Measurements from ENCODE around the gene MTX2. TPM values are rescaled to one million over a fixed set of nuclear protein-coding genes. Genes with fewer than 3 reads are reported as not detected.

The MTX2 gene
- total RNA-seq, 1 donor from 2014 or later, result 22.3 TPM

DNA sequence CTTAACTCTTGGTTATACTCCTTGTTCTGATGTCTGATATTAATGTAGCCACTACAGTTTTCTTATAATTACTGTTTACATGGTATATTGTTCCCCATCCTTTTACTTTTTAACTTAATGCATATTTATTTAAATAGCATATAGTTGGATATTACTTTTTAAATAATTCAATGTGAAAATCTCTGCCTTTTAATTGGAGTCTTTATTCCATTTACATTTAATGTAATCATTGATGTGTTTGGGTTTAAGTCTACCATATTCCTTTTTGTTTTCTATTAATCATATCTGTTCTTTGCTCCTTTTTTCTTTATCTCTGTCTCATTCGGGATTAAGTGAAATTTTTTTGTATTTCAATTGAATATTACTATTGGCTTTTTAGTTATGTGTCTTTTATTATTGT, 109.1 kb downstream of the MTX2 start:
- no peak for DNase-seq (ENCODE audit: low spot score)

DNA sequence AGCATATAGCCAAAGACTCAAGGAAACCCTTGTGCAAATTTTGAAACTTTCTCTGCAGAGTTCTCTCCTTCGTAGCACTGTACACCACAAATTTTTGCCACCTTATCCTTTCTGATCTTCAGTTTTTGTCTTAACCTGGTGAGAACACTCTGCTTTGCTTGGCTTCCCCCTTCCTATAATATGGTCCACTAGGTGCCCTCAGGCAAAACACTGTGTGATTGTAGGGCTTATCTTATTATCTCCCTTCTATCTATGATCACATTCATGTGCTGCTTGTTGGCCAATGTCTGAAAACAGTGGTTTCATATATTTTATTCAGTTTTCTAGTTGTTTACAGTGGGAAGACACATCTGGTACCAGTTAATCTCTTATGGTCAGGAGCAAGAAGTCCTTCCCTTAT, 111.1 kb downstream of the MTX2 start:
- no peak for DNase-seq (ENCODE audit: low spot score)

DNA sequence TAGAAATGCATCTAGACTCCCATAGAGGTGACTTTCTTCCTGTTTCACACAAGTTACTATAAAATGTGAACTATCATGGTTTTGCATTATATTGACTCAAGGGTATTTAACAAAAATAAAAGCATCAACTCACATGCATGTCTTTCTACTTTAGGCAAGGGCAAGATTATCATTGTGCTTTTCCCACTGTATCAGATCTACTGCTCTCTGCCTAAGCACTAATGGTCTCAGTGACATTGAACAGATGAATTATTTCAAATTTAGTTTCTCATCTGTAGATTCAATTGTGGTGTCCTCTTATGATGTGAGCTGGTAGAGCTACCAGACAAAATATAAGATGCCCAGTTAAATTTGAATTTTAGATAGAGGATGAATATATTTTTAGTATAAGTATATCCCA, 113.9 kb downstream of the MTX2 start:
- no peak for DNase-seq (ENCODE audit: low spot score)

DNA sequence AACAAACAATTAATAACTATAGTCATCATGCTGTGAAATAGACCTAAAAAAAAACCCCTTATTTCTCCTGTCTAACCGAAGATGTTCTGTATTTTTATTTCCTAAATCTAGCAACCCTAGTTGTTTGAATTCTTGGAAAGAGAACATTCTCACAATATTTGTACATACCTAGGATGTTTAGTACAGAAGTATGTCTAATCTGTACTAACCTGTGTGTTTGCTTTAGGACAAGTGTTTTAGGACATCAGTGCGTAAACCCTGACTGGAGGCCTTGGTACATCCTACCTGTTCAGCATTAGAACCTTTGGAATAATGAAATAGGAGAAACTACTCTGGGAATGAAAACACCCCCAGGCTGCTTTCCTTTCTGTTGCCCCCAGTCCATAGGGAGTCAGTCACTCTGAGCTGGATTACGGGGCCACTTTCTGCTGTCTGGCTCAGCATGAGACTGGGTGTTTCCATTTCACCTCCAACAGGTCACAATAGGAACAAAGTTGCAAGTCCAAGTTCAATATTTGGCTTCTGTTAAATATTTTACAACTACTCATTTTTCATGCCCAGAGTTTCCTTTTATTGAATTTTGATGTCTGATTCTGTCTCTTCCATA, 114.7 kb downstream of the MTX2 start:
- DNase-seq (ENCODE audit: low spot score), result no peak

DNA sequence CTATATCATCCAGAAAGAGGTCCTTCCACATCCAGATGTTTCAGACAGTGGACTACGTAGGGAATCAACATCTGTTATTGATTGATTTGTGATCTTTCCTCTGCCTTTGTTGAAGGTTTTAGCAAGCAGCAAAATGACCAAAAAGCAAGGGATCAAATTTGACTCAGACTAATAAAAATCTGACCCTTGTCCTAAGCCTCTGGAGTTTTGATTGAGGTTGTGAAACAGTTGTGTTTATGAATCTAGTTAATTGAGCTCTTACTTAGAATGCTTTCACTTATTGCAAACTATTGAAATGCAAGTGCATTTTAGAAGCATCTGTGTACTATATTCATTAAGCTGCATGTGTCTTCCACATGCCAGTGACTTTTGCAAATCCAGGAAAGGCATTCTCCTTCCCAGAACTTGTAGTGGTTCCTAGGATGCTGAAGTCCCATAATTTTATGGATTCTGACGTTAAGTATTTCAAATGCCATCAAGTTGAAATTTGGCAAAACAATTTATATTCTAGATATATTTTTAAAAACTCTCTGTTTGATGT, 116.0 kb downstream of the MTX2 start:
- DNase-seq (ENCODE audit: low spot score), result no peak

DNA sequence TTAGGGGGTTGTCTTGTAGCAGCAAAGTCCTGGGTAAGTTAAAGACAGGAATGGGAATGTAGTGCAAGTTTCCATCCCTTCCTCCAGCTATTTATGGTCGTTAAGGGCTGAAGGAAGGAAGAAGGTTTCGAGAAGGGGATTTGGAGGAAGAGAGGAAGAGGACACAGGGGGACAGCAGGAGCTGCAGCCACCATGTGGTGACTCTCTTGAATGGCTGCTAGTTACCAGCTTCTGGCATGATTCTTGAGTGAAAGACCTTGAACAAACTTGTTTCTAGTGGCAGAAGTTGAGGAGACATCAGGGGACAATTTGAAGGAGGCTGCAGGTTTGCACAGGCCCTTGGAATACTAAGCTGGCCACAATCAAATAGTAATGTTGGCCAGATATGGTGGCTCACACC, 116.6 kb downstream of the MTX2 start:
- no peak for DNase-seq (ENCODE audit: low spot score)

Other genes with a start within 250 kb of the MTX2 start
- not detected for gene EVX2, start 185.5 kb upstream of the MTX2 start, total RNA-seq
- gene HOXD13, start 176.7 kb upstream of the MTX2 start, total RNA-seq, result not detected
- not detected for gene HOXD12, start 169.6 kb upstream of the MTX2 start, total RNA-seq
- gene HOXD11, start 162.2 kb upstream of the MTX2 start, total RNA-seq, result not detected
- not detected for gene HOXD10, start 152.7 kb upstream of the MTX2 start, total RNA-seq
- 0.66 TPM for gene HOXD9, start 146.7 kb upstream of the MTX2 start, total RNA-seq
- gene HOXD8, start 139.7 kb upstream of the MTX2 start, total RNA-seq, result 1.7 TPM
- gene HOXD4, start 117.9 kb upstream of the MTX2 start, total RNA-seq, result 1.0 TPM
- gene HOXD3, start 112.1 kb upstream of the MTX2 start, total RNA-seq, result 3.2 TPM
- 0.40 TPM for gene HOXD1, start 80.8 kb upstream of the MTX2 start, total RNA-seq